HG02870 (cell line): ENCODE data around the gene SEC24D.

Source experiments
- ATAC-seq: cut with Tn5 transposase; IDR thresholded peaks from one replicate; pipeline ENCODE4 v1.9.1; 2021; ENCODE audit warnings: mild to moderate bottlenecking, moderate library complexity; ENCODE audit not compliant: unreplicated experiment

Gene SEC24D

GRCh38 chr4:118755438-118756226 lies 80.3 kb downstream of the SEC24D start:
- ATAC-seq: no peak

GRCh38 chr4:118754890-118755289 lies 81.0 kb downstream of the SEC24D start:
- ATAC-seq: no peak

GRCh38 chr4:118753685-118754084 lies 82.2 kb downstream of the SEC24D start:
- ATAC-seq: no peak

GRCh38 chr4:118753096-118753495 lies 82.8 kb downstream of the SEC24D start:
- no peak for ATAC-seq

- ATAC-seq: no peak
Measured at GRCh38 chr4:118752551-118752950, 83.4 kb downstream of the SEC24D start.

GRCh38 chr4:118751629-118752323 lies 84.2 kb downstream of the SEC24D start:
- no peak for ATAC-seq

GRCh38 chr4:118749347-118749988 lies 86.5 kb downstream of the SEC24D start:
- ATAC-seq: no peak

- ATAC-seq: no peak
Measured at GRCh38 chr4:118746251-118746919, 89.5 kb downstream of the SEC24D start.

- ATAC-seq: no peak
Measured at GRCh38 chr4:118745357-118745756, 90.6 kb downstream of the SEC24D start.

GRCh38 chr4:118743867-118744266 lies 92.1 kb downstream of the SEC24D start:
- ATAC-seq: no peak

GRCh38 chr4:118742050-118742449 lies 93.9 kb downstream of the SEC24D start:
- no peak for ATAC-seq

- no peak for ATAC-seq
Measured at GRCh38 chr4:118741301-118741855, 94.5 kb downstream of the SEC24D start.

GRCh38 chr4:118740869-118741268 lies 95.1 kb downstream of the SEC24D start:
- ATAC-seq: no peak

- ATAC-seq: no peak
Measured at GRCh38 chr4:118739022-118739713, 96.8 kb downstream of the SEC24D start.

GRCh38 chr4:118738090-118738489 lies 97.8 kb downstream of the SEC24D start:
- ATAC-seq: no peak

GRCh38 chr4:118736900-118737299 lies 99.0 kb downstream of the SEC24D start:
- no peak for ATAC-seq

GRCh38 chr4:118734491-118735205 lies 101.3 kb downstream of the SEC24D start:
- no peak for ATAC-seq

GRCh38 chr4:118732591-118733330 lies 103.2 kb downstream of the SEC24D start:
- no peak for ATAC-seq

GRCh38 chr4:118730683-118731082 lies 105.2 kb downstream of the SEC24D start:
- ATAC-seq: no peak
